Measurements from ENCODE around the gene CTBP1. TPM values are rescaled to one million over a fixed set of nuclear protein-coding genes. Genes with fewer than 3 reads are reported as not detected.

Gene CTBP1
- total and polyA plus RNA-seq, 2 donors (not counting 1 experiment from before 2014, with no cell fraction given), result 212 to 343 TPM

- Mint-ChIP-seq H3K27ac (no peak overlapping the region), H3K4me3 (no peak overlapping the region), H3K4me1 (peaks cover 2% of the 10 kb centered on the region), H3K27me3 (no peaks in the 10 kb centered on the region), H3K9me3 (ENCODE audit: insufficient read depth) (no peaks in the 10 kb centered on the region)
- POLR2A ChIA-PET, result no interaction called here
- H3K4me2 ChIP-seq (replicated peaks; ENCODE audit: low read depth, low read length, poor library complexity, severe bottlenecking), result no peak overlapping the region
- peaks cover 87% of the 10 kb centered on the region for H4K20me1 ChIP-seq (ENCODE audit: control insufficient read depth, insufficient read depth, low read length, poor library complexity, severe bottlenecking)
- ATAC-seq (ENCODE audit: low read depth), result no peak
- intact Hi-C loops (cut with micrococcal nuclease), result no loop called here
- no peak overlapping the region for H3K27ac ChIP-seq (ENCODE audit: low read length in 2 of 2)
- peaks cover 0 to 87% of the 10 kb centered on the region in 2 experiments for H3K36me3 ChIP-seq (replicated peaks in 1 of 2; ENCODE audit: control extremely low read depth in 1 of 2, control insufficient read depth in 1 of 2, extremely low read depth in 1 of 2, insufficient read depth in 2 of 2, low read length in 1 of 2)
- H3K4me1 ChIP-seq (ENCODE audit: control insufficient read depth in 2 of 2, insufficient read depth in 2 of 2, low read length in 2 of 2), result no peaks in the 10 kb centered on the region
- no peaks in the 10 kb centered on the region for H3K27me3 ChIP-seq (replicated peaks in 1 of 4; ENCODE audit: control extremely low read depth in 1 of 4, control insufficient read depth in 3 of 4, insufficient read depth in 4 of 4, low read length in 3 of 4)
- H3K4me3 ChIP-seq (ENCODE audit: control extremely low read depth in 1 of 5, extremely low read depth in 1 of 5, insufficient read depth in 1 of 5, low read depth in 2 of 5, low read length in 4 of 5), result no peak overlapping the region
- no peak for DNase-seq
- TF ChIP-seq EZH2 (IDR thresholded peaks at IDR 0.05; ENCODE audit: borderline replicate concordance, insufficient read depth, low read depth, low read length, poor library complexity, severe bottlenecking), result no peak
- no peak for TF ChIP-seq CTCF (IDR thresholded peaks at IDR 0.05)
- CTCF ChIA-PET, result no interaction called here
- H2AFZ ChIP-seq (ENCODE audit: insufficient read depth, low read depth, low read length, poor library complexity, severe bottlenecking), result no peak overlapping the region
- H3K79me2 ChIP-seq (ENCODE audit: control insufficient read depth, insufficient read depth, low read length), result peaks cover 80% of the 10 kb centered on the region
- H3K9ac ChIP-seq (ENCODE audit: low read length), result no peak overlapping the region
- WGBS (ENCODE audit: insufficient coverage), result 73% methylated on average over 16 of the region's 16 CpGs
- peaks cover 0 to 2% (median 0%) of the 10 kb centered on the region in 3 donors for H3K9me3 ChIP-seq (ENCODE audit: control extremely low read depth in 1 of 3, control insufficient read depth in 2 of 3, insufficient read depth in 1 of 3, low read length in 2 of 3)
Measured at GRCh38 chr4:1227816-1228215, 21.1 kb downstream of the CTBP1 start.

- 98% methylated on average over 16 of the region's 16 CpGs for WGBS (ENCODE audit: insufficient coverage)
- no peaks in the 10 kb centered on the region for H3K27me3 Mint-ChIP-seq
- H3K4me1 ChIP-seq (ENCODE audit: control insufficient read depth in 2 of 2, insufficient read depth in 2 of 2, low read length in 2 of 2), result no peaks in the 10 kb centered on the region
- H3K4me2 ChIP-seq (replicated peaks; ENCODE audit: low read depth, low read length, poor library complexity, severe bottlenecking), result no peak overlapping the region
- H3K27ac Mint-ChIP-seq, result no peak overlapping the region
- no peak overlapping the region for H3K4me3 Mint-ChIP-seq
- H3K9ac ChIP-seq (ENCODE audit: low read length), result no peak overlapping the region
- H3K27me3 ChIP-seq (replicated peaks in 1 of 4; ENCODE audit: control extremely low read depth in 1 of 4, control insufficient read depth in 3 of 4, insufficient read depth in 4 of 4, low read length in 3 of 4), result no peaks in the 10 kb centered on the region
- TF ChIP-seq EZH2 (IDR thresholded peaks at IDR 0.05; ENCODE audit: borderline replicate concordance, insufficient read depth, low read depth, low read length, poor library complexity, severe bottlenecking) (no peak), CTCF (IDR thresholded peaks at IDR 0.05) (no peak)
- H4K20me1 ChIP-seq (ENCODE audit: control insufficient read depth, insufficient read depth, low read length, poor library complexity, severe bottlenecking), result peaks cover 81% of the 10 kb centered on the region
- H3K36me3 ChIP-seq (replicated peaks in 1 of 2; ENCODE audit: control extremely low read depth in 1 of 2, control insufficient read depth in 1 of 2, extremely low read depth in 1 of 2, insufficient read depth in 2 of 2, low read length in 1 of 2), result peaks cover 0 to 84% of the 10 kb centered on the region in 2 experiments
- no peak overlapping the region for H3K27ac ChIP-seq (ENCODE audit: low read length in 2 of 2)
- H3K79me2 ChIP-seq (ENCODE audit: control insufficient read depth, insufficient read depth, low read length), result peaks cover 78% of the 10 kb centered on the region
- H3K4me3 ChIP-seq (ENCODE audit: control extremely low read depth in 1 of 5, extremely low read depth in 1 of 5, insufficient read depth in 1 of 5, low read depth in 2 of 5, low read length in 4 of 5), result no peak overlapping the region
- ChIA-PET POLR2A (no interaction called here), CTCF (no interaction called here)
- H3K9me3 ChIP-seq (ENCODE audit: control extremely low read depth in 1 of 3, control insufficient read depth in 2 of 3, insufficient read depth in 1 of 3, low read length in 2 of 3), result peaks cover 0 to 2% (median 0%) of the 10 kb centered on the region in 3 donors
- DNase-seq (no peak), ATAC-seq (ENCODE audit: low read depth) (no peak)
- H3K9me3 Mint-ChIP-seq (ENCODE audit: insufficient read depth), result no peaks in the 10 kb centered on the region
- no peak overlapping the region for H2AFZ ChIP-seq (ENCODE audit: insufficient read depth, low read depth, low read length, poor library complexity, severe bottlenecking)
- intact Hi-C loops (cut with micrococcal nuclease), result no loop called here
- H3K4me1 Mint-ChIP-seq, result peaks cover 5% of the 10 kb centered on the region
Measured at GRCh38 chr4:1226598-1226997, 22.3 kb downstream of the CTBP1 start.
